Natural killer cell (primary cell): Measurements from ENCODE around the gene BRAT1. TPM values are rescaled to one million over a fixed set of nuclear protein-coding genes. Genes with fewer than 3 reads are reported as not detected.

Experiments
- ATAC-seq, 3 donors: fragments of 150-1000 bp in 2 of 3; fragments of 200-7000 bp in 1 of 3; cut with Tn5 transposase; 1 replicate in 1 of 3; 2 replicates in 2 of 3; pipeline ENCODE4 v1.10.0; 2021; ENCODE audit warnings: mild to moderate bottlenecking in 2 of 3, moderate library complexity in 2 of 3
- DNase-seq, 2 donors: peaks; one replicate each; pipeline versions ENCODE4 v3.0.0 to v3.0.0-alpha.2; 2013 to 2021; ENCODE audit warnings: mixed read lengths in 1 of 2
- H3K27ac ChIP-seq: one replicate; pipeline ENCODE4 v1.5.1; 2013; ENCODE audit warnings: mild to moderate bottlenecking, low read length
- H3K27me3 ChIP-seq: one replicate; pipeline ENCODE4 v1.6.1; 2013; ENCODE audit warnings: low read length; ENCODE audit not compliant: control insufficient read depth, insufficient read depth
- H3K36me3 ChIP-seq: one replicate; pipeline ENCODE4 v1.6.1; 2013; ENCODE audit warnings: low read length; ENCODE audit not compliant: control insufficient read depth, insufficient read depth
- H3K4me1 ChIP-seq: one replicate; pipeline ENCODE4 v1.6.1; 2013; ENCODE audit warnings: low read length; ENCODE audit not compliant: control insufficient read depth, insufficient read depth
- H3K4me3 ChIP-seq: one replicate; pipeline ENCODE4 v1.5.1; 2013; ENCODE audit warnings: low read length
- H3K9me3 ChIP-seq: one replicate; pipeline ENCODE4 v1.6.1; 2013; ENCODE audit warnings: low read length; ENCODE audit not compliant: control insufficient read depth, insufficient read depth
- H3K27ac Mint-ChIP-seq, 2 donors: one replicate each; pipeline ENCODE4 v1.8.0; 2022; ENCODE audit warnings: mild to moderate bottlenecking in 2 of 2, mixed read lengths in 2 of 2, moderate library complexity in 1 of 2
- H3K27me3 Mint-ChIP-seq, 2 donors: one replicate each; pipeline ENCODE4 v1.8.0; 2022; ENCODE audit warnings: low read depth in 2 of 2, mixed read lengths in 2 of 2
- H3K36me3 Mint-ChIP-seq: one replicate; pipeline ENCODE4 v1.8.0; 2022; ENCODE audit warnings: mixed read lengths
- H3K4me1 Mint-ChIP-seq, 2 donors: one replicate each; pipeline ENCODE4 v1.8.0; 2022; ENCODE audit warnings: mixed read lengths in 2 of 2
- H3K4me3 Mint-ChIP-seq: one replicate; pipeline ENCODE4 v1.8.0; 2022; ENCODE audit warnings: mild to moderate bottlenecking, moderate library complexity, mixed read lengths
- H3K9me3 Mint-ChIP-seq, 2 donors: one replicate each; pipeline ENCODE4 v1.8.0; 2022; ENCODE audit warnings: mixed read lengths in 2 of 2
- WGBS: methylation state at CpG from one replicate; pipeline ENCODE4 v1.1.7; 2013; ENCODE audit warnings: missing lambda C conversion rate; ENCODE audit not compliant: insufficient coverage; 5-methylcytosine and 5-hydroxymethylcytosine counted together
- intact Hi-C: fragments of 100-400 bp; cut with micrococcal nuclease; formaldehyde crosslinking; loops from one replicate; pipeline ENCODE4 v1.14.2; 2022
- total RNA-seq, 4 donors: library from RNA; stranded (reverse); fragments of 120-200 nt in 1 of 4; gene quantifications; one replicate each; pipeline versions ENCODE4 v1.2.3 to v1.2.4, GENCODE V29; 2013 to 2022
- TF ChIP-seq, protein P1 (sequence below): fragments of 200-600 bp; IDR thresholded peaks from one replicate; pipeline ENCODE4 v1.8.0; 2022; ENCODE audit warnings: antibody characterized with exemption

The BRAT1 gene
- total RNA-seq, 3 donors from 2014 or later (not counting 1 experiment from before 2014, with no cell fraction given): 24.9 to 26.7 (median 25.6) TPM

DNA sequence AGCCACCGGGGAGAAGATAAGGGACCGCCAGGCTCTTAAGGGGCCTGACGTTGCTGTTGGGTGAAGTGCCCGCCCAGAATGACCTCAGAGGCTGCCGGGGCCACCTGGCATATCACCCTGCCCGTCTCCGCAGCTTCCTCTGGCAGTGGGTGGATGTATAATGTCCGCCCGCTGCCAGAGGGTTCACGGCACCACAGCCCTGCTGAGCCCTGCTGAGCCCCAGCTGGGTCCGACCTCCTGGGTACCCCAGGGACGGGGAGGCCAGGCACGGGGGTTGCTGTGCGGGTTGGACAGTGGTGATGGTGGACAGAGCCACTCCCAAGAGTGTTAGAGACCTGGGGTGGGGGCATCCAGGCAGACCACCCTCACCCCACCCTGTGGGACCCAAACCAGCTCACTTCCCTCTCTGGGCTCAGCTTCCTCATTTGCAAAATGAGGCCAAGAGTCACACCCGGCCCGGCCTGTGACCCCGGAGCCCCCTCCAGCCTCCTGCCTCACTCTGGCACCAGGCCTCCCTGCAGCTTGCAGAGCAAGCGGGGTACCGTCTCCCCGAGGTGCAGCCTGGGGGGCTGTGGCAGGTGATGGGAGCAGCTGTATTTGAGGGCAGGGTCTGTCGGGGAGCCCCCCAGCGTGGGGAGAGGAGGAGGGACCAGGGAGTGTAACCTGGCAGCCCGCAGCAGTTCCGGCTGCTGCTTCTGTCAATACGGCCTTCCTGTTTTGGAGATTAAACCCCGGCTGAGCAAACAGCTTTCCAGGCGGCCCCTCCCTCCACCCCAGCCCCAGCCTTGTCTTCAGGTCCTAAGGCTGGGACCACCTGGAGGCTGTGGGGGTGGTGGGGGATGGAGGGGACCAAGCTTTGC, 44.2 kb downstream of the BRAT1 start:
- peak overlapping the region; percentile 85 for H3K4me3 Mint-ChIP-seq
- ATAC-seq (peak; percentile 63 to 77 (median 65)), DNase-seq (peak; percentile 77 to 78)
- Histone ChIP-seq H3K36me3 (no peaks in the 10 kb centered on the region), H3K27ac (peak overlapping the region; percentile 90), H3K9me3 (no peaks in the 10 kb centered on the region), H3K4me3 (peak overlapping the region; percentile 19), H3K4me1 (peaks cover 69% of the 10 kb centered on the region), H3K27me3 (no peaks in the 10 kb centered on the region)
- H3K27ac Mint-ChIP-seq: peak overlapping the region in 1 of 2 donors; percentile 95
- H3K36me3 Mint-ChIP-seq: no peaks in the 10 kb centered on the region
- no peaks in the 10 kb centered on the region for H3K9me3 Mint-ChIP-seq
- 4% methylated on average over 25 of the region's 27 CpGs for WGBS
- intact Hi-C loops: loop anchor here (1.0 to 5.0 kb wide), 2 partner anchors 44 to 94 kb away; partner anchors contain the start of gene BRAT1
- H3K27me3 Mint-ChIP-seq: no peaks in the 10 kb centered on the region
- H3K4me1 Mint-ChIP-seq: peaks cover 37 to 58% of the 10 kb centered on the region in 2 donors
- TF ChIP-seq, protein P1, sequence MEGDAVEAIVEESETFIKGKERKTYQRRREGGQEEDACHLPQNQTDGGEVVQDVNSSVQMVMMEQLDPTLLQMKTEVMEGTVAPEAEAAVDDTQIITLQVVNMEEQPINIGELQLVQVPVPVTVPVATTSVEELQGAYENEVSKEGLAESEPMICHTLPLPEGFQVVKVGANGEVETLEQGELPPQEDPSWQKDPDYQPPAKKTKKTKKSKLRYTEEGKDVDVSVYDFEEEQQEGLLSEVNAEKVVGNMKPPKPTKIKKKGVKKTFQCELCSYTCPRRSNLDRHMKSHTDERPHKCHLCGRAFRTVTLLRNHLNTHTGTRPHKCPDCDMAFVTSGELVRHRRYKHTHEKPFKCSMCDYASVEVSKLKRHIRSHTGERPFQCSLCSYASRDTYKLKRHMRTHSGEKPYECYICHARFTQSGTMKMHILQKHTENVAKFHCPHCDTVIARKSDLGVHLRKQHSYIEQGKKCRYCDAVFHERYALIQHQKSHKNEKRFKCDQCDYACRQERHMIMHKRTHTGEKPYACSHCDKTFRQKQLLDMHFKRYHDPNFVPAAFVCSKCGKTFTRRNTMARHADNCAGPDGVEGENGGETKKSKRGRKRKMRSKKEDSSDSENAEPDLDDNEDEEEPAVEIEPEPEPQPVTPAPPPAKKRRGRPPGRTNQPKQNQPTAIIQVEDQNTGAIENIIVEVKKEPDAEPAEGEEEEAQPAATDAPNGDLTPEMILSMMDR: no peak

DNA sequence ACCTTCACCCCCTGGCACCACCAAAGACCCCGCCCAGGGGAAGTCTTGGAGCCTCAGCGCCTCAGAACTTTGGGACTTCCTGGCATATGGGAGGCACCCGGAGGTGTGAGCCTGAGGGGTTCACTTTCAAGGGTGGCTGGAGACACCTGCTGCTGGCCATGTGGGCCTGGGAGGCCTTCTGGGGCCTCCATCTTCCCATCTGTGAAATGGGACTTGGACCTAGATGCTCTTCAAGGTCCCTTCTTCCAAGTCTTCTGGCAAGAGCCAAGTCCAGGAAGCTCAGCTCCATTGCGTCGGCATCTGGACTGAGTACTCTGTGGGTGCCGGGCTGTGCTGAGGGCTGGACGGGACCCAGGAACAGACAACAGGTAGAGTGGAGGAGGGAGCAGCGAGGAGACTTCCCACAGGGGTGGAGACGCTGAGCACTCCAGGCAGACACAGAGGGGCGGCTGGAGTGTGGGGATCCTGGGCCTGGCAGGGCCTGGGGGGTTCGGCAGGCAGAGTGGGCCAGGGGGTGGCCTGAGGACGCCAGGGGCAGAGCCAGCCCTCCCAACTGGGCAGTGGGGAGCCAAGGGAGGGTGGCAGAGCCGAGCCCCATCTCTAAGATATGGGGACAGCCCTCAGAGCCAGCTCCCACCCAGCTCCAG, 45.1 kb downstream of the BRAT1 start:
- H3K4me3 ChIP-seq: no peak overlapping the region
- H3K27me3 Mint-ChIP-seq: no peaks in the 10 kb centered on the region
- no peaks in the 10 kb centered on the region for H3K9me3 ChIP-seq
- intact Hi-C loops: loop anchor here (5.0 kb wide), 1 partner anchor 93 kb away; no protein-coding TSS in a partner anchor
- peak overlapping the region in 1 of 2 donors; percentile 95 for H3K27ac Mint-ChIP-seq
- no peak for DNase-seq
- TF ChIP-seq, protein P1: no peak
- no peak for ATAC-seq
- H3K36me3 Mint-ChIP-seq: no peaks in the 10 kb centered on the region
- H3K9me3 Mint-ChIP-seq: no peaks in the 10 kb centered on the region
- 78% methylated on average over 13 of the region's 13 CpGs for WGBS
- peak overlapping the region; percentile 85 for H3K4me3 Mint-ChIP-seq
- peak overlapping the region; percentile 90 for H3K27ac ChIP-seq
- no peaks in the 10 kb centered on the region for H3K36me3 ChIP-seq
- H3K27me3 ChIP-seq: no peaks in the 10 kb centered on the region
- H3K4me1 Mint-ChIP-seq: peaks cover 37 to 58% of the 10 kb centered on the region in 2 donors
- peaks cover 69% of the 10 kb centered on the region for H3K4me1 ChIP-seq

DNA sequence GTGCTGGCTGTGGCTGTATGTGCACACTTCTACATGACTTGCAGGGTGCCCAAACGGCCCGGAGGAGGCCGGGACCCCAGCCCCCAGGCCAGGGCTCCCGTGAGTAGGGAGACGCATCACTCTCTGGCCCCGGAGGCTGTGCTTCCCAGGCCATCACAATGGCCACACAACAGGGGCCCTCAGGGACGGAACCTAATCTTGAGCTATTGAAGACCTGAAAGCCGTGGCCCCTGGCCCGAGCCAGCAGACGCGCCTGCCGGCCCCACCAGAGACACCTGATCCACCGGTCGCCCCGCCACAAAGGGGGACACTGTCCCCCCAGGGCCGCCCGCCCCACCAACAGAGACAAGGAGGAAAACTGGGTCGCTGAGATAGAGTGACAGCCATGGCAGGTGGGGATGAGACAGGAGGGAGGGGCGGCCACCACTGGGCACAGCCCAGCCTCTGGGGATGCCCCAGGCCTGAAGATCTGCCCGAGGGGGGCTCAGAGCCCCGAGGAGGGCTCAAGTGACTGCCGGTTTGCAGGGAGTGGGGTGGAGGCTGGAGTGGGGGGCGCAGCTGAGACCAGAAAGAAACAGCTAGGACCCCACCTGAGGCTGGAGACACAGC, 45.9 kb downstream of the BRAT1 start:
- Mint-ChIP-seq H3K9me3 (no peaks in the 10 kb centered on the region), H3K36me3 (no peaks in the 10 kb centered on the region), H3K4me1 (peaks cover 37 to 58% of the 10 kb centered on the region in 2 donors), H3K4me3 (peak overlapping the region; percentile 76), H3K27me3 (no peaks in the 10 kb centered on the region), H3K27ac (peak overlapping the region in 1 of 2 donors; percentile 95)
- DNase-seq (peak in 1 of 2 donors; percentile 36), ATAC-seq (no peak)
- Histone ChIP-seq H3K4me3 (no peak overlapping the region), H3K36me3 (no peaks in the 10 kb centered on the region), H3K27me3 (no peaks in the 10 kb centered on the region), H3K4me1 (peaks cover 69% of the 10 kb centered on the region), H3K27ac (peak overlapping the region; percentile 90), H3K9me3 (no peaks in the 10 kb centered on the region)
- intact Hi-C loops: no loop called here
- WGBS: 59% methylated on average over 23 of the region's 23 CpGs
- TF ChIP-seq, protein P1: no peak
